Activated CD8-positive, alpha-beta T cell treated with anti-CD3 and anti-CD28 coated beads for 36 hours (primary cell): ENCODE results near the gene COA1. TPM values are rescaled to one million over a fixed set of nuclear protein-coding genes. Genes with fewer than 3 reads are reported as not detected.
"Not testable (repeated sequence)": the region's sequence is repeated elsewhere in the genome, so short reads cannot be mapped to it uniquely, and the experiment has no call there.

Experiments used
- ATAC-seq: fragments of 200-7000 bp; cut with Tn5 transposase; one replicate; pipeline ENCODE4 v1.10.0; 2021; ENCODE audit warnings: mild to moderate bottlenecking, moderate library complexity
- CTCF ChIA-PET: fragments of 350-600 bp; sonication (Branson Sonifier 250); formaldehyde crosslinking; loops from one replicate; lab custom pipeline; 2021; ENCODE audit warnings: antibody characterized with exemption; lab: Charles Lee
- POLR2A ChIA-PET: fragments of 350-600 bp; sonication (Branson Sonifier 250); formaldehyde crosslinking; loops from one replicate; lab custom pipeline; 2021; ENCODE audit warnings: antibody characterized with exemption; lab: Charles Lee
- DNase-seq: peaks from one replicate; pipeline ENCODE4 v3.0.0-alpha.2; 2020
- H3K27ac Mint-ChIP-seq: one replicate; pipeline ENCODE4 v1.8.0; 2021; ENCODE audit warnings: mild to moderate bottlenecking, mixed read lengths
- H3K27me3 Mint-ChIP-seq: one replicate; pipeline ENCODE4 v1.8.0; 2021; ENCODE audit warnings: mixed read lengths
- H3K36me3 Mint-ChIP-seq: one replicate; pipeline ENCODE4 v1.8.0; 2021; ENCODE audit warnings: low read depth, mixed read lengths
- H3K4me1 Mint-ChIP-seq: one replicate; pipeline ENCODE4 v1.8.0; 2021; ENCODE audit warnings: low read depth, mixed read lengths
- H3K4me3 Mint-ChIP-seq: one replicate; pipeline ENCODE4 v1.8.0; 2021; ENCODE audit warnings: mild to moderate bottlenecking, moderate library complexity, mixed read lengths
- H3K9me3 Mint-ChIP-seq: one replicate; pipeline ENCODE4 v1.8.0; 2021; ENCODE audit warnings: mixed read lengths
- intact Hi-C: fragments of 100-400 bp; cut with micrococcal nuclease; formaldehyde crosslinking; loops from one replicate; pipeline ENCODE4 v1.10.0; 2022
- total RNA-seq, 2 experiments: library from RNA; stranded (reverse); gene quantifications; one replicate each; pipeline ENCODE4 v1.2.3, GENCODE V29; 2021
- TF ChIP-seq, protein P1 (sequence below): fragments of 200-600 bp; IDR thresholded peaks from one replicate; pipeline ENCODE4 v1.8.0; 2022; ENCODE audit warnings: antibody characterized with exemption, mild to moderate bottlenecking

The COA1 gene
- total RNA-seq, 2 experiments from 2014 or later = 78.8 to 85.6 TPM

DNA sequence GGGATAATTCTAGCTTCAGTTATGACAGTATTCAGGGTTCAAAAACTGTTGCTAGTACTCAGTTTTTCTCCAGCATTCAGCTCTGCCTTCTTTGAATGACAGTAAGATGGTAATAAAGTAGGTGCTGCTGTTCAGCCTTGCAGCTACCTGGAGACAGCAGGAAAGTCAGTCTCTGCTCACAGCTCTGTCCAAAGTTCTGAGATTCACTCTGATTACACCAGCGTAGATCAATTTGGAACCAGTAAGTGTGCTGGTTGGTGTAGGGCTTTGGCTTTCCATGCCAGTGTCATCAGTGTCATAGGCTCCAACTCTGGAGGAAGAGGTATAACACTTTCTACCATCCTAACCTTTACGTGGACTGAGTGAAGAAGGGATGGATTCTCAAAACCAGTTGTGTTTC lies 120.2 kb downstream of the COA1 start:
- TF ChIP-seq, protein P1, sequence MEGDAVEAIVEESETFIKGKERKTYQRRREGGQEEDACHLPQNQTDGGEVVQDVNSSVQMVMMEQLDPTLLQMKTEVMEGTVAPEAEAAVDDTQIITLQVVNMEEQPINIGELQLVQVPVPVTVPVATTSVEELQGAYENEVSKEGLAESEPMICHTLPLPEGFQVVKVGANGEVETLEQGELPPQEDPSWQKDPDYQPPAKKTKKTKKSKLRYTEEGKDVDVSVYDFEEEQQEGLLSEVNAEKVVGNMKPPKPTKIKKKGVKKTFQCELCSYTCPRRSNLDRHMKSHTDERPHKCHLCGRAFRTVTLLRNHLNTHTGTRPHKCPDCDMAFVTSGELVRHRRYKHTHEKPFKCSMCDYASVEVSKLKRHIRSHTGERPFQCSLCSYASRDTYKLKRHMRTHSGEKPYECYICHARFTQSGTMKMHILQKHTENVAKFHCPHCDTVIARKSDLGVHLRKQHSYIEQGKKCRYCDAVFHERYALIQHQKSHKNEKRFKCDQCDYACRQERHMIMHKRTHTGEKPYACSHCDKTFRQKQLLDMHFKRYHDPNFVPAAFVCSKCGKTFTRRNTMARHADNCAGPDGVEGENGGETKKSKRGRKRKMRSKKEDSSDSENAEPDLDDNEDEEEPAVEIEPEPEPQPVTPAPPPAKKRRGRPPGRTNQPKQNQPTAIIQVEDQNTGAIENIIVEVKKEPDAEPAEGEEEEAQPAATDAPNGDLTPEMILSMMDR = no peak
- CTCF ChIA-PET = interaction anchor here (1.6 to 1.9 kb wide), 2 partner anchors 12 to 26 kb away, joined by 4 to 16 read pairs; partner anchors contain the start of gene STK17A
- Mint-ChIP-seq H3K27me3 (no peaks in the 10 kb centered on the region), H3K9me3 (peaks cover 8% of the 10 kb centered on the region), H3K27ac (peak overlapping the region; percentile 73), H3K4me3 (no peak overlapping the region), H3K36me3 (peaks cover 67% of the 10 kb centered on the region), H3K4me1 (peaks cover 70% of the 10 kb centered on the region)
- ATAC-seq = no peak
- no peak for DNase-seq
- intact Hi-C loops = no loop called here
- POLR2A ChIA-PET = interaction anchor here (1.6 kb wide), 1 partner anchor 14 kb away, joined by 3 read pairs; no protein-coding TSS in a partner anchor

DNA sequence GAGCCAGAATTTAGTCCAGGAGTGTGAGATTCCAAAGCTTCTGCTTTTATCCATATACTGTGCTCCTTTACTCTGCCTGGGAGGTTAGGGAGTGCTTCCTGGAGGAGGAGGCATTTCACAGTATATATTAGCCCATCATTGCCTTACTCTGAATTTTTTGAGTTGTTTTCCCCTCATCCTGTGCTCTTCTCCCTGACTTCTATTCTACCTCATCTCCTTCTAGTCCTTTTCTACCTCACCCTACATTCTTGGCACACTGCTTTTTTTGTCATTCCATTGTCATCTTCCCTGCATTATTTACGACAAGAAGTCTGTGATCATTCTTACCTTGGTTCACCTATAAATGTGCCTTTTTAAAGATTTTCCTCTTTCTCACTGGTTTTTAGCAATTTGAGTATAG lies 125.1 kb downstream of the COA1 start:
- H3K36me3 Mint-ChIP-seq = peaks cover 44% of the 10 kb centered on the region
- H3K4me1 Mint-ChIP-seq = peaks cover 48% of the 10 kb centered on the region
- H3K9me3 Mint-ChIP-seq = peaks cover 8% of the 10 kb centered on the region
- no peaks in the 10 kb centered on the region for H3K27me3 Mint-ChIP-seq
- intact Hi-C loops = no loop called here
- TF ChIP-seq, protein P1 = no peak
- peak overlapping the region; percentile 91 for H3K27ac Mint-ChIP-seq
- no peak for ATAC-seq
- ChIA-PET CTCF (interaction anchor here (0.6 to 2.5 kb wide), 5 partner anchors 7 to 232 kb away, joined by 3 to 11 read pairs (median 4); partner anchors contain the start of gene STK17A), POLR2A (interaction anchor here (0.6 to 1.5 kb wide), 7 partner anchors 10 to 39 kb away, joined by 3 to 5 read pairs (median 3); no protein-coding TSS in a partner anchor)
- H3K4me3 Mint-ChIP-seq = no peak overlapping the region
- no peak for DNase-seq

DNA sequence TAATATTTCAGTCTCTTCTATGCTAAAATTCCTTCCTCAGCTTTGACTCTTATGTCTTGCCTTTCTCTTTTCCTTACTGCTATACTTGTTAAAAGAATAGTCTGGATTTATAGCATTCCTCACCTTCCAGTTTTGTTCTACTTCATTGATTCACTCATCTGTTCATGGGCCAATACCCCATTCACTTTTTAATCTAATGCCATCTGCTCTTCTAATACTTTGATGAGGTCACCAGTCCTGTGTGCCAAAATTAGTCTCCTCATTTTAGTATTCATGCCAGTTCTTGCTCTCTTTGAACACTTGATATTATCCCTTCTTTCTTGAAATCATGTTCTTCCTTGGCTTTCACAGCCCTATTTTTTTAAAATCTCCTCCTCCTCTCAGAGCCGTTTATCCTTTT lies 127.1 kb downstream of the COA1 start:
- POLR2A ChIA-PET = interaction anchor here (0.7 to 2.6 kb wide), 5 partner anchors 11 to 196 kb away, joined by 3 to 9 read pairs (median 5); partner anchors contain the start of gene STK17A
- Mint-ChIP-seq H3K9me3 (peaks cover 8% of the 10 kb centered on the region), H3K27me3 (no peaks in the 10 kb centered on the region), H3K4me1 (peaks cover 49% of the 10 kb centered on the region), H3K36me3 (peaks cover 44% of the 10 kb centered on the region), H3K4me3 (no peak overlapping the region), H3K27ac (no peak overlapping the region)
- DNase-seq = no peak
- CTCF ChIA-PET = interaction anchor here (0.9 to 2.5 kb wide), 4 partner anchors 11 to 24 kb away, joined by 3 to 9 read pairs (median 4); partner anchors contain the start of gene STK17A
- no peak for ATAC-seq
- intact Hi-C loops = no loop called here
- TF ChIP-seq, protein P1 = no peak

DNA sequence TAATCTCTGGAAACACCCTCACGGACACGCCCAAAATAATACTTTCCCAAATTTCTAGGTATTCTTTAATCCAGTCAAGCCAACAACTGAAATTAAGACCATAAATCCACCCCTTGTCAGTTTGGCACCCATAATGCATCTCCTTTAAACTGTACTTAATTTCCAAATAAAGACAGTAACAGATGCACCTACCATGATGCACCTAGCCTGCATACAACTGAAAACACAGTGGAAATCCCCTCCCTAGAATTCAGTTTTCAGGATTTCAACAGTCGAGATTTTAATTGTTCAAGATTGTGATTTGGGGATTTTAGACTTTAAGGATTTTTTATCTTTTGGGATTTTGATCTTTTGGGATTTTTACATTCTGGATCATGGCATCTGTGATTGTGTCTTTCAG lies 129.3 kb downstream of the COA1 start:
- ChIA-PET CTCF (interaction anchor here (0.6 to 1.0 kb wide), 2 partner anchors 17 to 33 kb away, joined by 3 read pairs; partner anchors contain the start of gene STK17A), POLR2A (interaction anchor here (0.7 kb wide), 3 partner anchors 10 to 40 kb away, joined by 3 read pairs; no protein-coding TSS in a partner anchor)
- ATAC-seq = no peak
- Mint-ChIP-seq H3K4me3 (no peak overlapping the region), H3K9me3 (peaks cover 8% of the 10 kb centered on the region), H3K27me3 (no peaks in the 10 kb centered on the region), H3K36me3 (peaks cover 44% of the 10 kb centered on the region), H3K27ac (peak overlapping the region; percentile 86), H3K4me1 (peaks cover 47% of the 10 kb centered on the region)
- TF ChIP-seq, protein P1 = no peak
- DNase-seq = no peak
- intact Hi-C loops = no loop called here

DNA sequence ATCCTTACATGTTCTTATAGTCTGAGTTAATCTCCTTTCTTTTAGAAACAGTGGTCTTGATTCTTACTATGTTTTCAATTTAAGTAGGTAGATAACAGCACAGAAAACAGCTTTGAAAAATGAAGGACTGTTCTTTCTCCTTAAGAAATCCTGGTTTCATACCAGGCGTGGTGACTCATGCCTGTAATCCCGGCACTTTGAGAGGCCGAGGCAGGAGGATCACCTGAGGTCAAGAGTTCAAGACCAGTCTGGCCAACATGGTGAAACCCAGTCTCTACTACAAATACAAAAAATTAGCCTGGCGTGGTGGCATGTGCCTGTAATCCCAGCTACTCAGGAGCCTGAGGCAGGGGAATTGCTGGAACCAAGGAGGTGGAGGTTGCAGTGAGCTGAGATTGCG lies 132.9 kb downstream of the COA1 start:
- POLR2A ChIA-PET = interaction anchor here (0.6 to 1.6 kb wide), 4 partner anchors 11 to 1178 kb away, joined by 3 to 4 read pairs (median 3); no protein-coding TSS in a partner anchor
- CTCF ChIA-PET = interaction anchor here (1.1 to 2.4 kb wide), 5 partner anchors 9 to 103 kb away, joined by 3 to 11 read pairs (median 6); no protein-coding TSS in a partner anchor
- intact Hi-C loops, H3K27me3 Mint-ChIP-seq, H3K4me3 Mint-ChIP-seq, H3K9me3 Mint-ChIP-seq, ATAC-seq, DNase-seq: not testable (repeated sequence)
- peaks cover 44% of the 10 kb centered on the region for H3K36me3 Mint-ChIP-seq
- peak overlapping the region; percentile 40 for H3K27ac Mint-ChIP-seq
- H3K4me1 Mint-ChIP-seq = peaks cover 73% of the 10 kb centered on the region
